Kidney capillary endothelial cell (primary cell): ENCODE data around the gene TUBAL3.

Experiments
- DNase-seq: peaks from one replicate; pipeline ENCODE4 v3.0.0-alpha.2; 2018; ENCODE audit warnings: low spot score

Gene TUBAL3

DNA sequence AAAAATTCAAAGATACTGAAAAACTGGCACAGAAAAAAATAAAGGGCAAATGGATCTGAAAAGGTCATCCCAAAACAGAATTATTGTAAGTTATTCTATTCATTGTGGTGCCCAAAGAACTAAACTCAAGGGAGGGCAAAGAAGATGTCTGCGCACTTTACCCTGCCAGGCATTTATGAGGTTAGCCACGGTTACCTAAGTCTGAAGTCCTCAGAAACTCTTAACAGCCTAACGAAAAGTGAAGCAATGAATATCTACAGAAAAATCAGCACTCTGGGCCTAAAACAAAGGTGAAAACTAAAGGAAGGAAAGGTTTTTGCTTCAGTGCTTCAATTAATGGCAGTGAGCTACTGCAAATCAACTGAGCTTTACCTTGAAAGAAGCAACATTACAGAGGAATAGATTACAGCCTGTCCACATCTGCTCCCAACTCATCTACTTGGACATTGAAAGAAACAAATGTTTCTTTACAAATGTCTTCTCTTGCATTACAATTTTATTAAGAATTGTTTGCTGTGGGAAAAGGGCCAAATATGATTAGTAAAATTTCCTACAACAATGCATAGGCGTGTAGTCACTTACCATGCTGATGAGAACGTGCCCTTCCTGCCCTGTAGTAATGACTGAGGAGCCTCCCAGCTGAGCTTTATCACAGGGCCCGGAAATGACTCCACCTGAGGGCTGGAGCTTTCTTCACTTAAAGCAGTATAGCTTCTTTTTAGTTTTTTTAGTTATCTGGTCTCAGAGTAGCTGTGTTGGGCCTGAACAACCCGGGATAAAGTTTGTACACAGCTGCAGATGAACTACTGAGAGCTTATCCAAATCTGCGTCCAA is at the start of gene TUBAL3:
Gene TUBAL3, minus strand, starts transcription at position 621 of the 834 bp plus-strand sequence. Its CDS starts 36 bp downstream, at position 585.
- peak; percentile 63 for DNase-seq

DNA sequence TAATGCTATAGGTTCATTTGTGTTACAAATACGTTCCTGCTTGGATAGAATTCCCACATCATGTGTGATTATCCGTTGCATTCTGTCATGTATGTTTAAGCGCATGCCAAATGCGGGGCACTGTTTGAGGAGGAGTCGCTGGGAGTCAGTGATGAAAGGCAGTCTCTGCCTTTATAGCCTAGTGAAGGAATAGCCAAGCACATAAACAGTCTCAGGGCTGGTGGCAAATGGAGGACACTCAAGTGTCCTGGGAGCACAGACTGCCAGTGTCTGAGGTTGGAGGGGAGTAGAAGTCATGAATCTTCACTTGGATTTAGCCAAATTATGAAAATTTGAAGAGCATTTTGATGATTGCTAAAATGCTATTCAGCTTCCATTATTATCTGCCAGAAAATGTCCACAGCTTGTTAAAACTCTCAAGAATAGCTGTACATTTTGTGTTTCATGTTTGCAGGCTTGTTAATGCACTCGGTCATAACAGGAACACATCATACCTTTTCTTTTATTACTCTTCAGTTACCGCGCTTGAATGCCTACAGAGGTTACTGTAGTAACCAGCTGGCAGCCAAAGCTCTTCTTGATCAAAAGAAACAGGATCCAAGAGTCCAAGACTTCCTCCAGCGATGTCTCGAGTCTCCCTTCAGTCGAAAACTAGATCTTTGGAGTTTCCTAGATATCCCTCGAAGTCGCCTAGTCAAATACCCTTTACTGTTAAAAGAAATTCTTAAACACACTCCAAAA is 49.3 kb upstream of the TUBAL3 start:
- no peak for DNase-seq

DNA sequence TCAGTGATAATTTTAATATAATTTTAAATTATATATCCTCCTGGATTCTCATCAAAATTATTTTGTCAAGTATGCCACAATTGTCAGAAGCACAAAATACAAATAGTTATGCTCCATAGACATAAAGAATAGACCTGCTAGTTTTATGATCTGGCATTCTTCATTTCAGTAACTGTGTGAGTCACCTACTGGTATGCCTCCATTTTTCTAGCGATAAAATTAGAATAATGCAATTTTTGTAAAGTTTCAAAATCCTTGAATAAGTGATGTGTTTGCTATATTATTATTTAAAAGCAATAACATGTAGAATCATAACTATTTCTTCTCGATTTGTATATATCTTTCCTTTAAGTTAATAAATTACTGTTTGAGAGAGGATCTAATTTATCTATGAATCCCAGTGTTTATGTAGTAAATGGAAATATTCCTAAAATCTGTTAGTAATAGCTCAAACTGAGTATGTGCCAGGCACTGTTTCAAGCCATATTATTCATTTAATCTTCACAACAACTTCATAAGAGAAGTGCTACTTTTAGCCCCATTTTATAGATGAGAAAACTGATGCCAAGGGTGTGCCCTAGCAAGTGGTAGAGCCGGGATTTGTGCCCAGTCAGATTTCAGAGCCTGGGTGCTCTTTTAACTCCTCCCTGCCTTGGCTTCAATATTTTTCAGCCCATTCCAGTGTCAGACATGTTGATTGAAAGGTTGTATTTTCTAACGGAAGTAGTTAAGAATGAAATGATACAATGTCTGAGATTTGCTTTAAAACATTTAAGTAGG is 46.2 kb upstream of the TUBAL3 start:
- DNase-seq, result no peak

DNA sequence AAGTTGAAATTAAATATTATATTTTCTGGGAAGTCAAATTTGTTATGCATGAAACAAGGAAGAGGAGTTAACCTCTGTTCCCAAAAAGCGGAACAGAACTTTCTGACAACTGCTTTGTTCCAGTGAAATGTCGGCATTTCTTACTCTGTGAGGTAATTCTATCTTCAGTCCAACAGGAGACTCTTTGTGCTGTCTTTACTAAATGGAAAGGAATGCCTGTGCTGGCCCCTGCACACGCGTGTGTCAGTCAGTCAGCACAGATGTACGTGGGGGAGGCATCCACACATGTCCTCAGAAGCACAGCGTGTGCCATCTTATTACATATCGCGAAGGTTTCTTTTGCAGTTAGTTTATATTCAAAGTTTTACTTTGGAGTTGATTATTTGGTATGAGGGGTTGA is 45.2 kb upstream of the TUBAL3 start:
- DNase-seq, result peak; percentile 44

DNA sequence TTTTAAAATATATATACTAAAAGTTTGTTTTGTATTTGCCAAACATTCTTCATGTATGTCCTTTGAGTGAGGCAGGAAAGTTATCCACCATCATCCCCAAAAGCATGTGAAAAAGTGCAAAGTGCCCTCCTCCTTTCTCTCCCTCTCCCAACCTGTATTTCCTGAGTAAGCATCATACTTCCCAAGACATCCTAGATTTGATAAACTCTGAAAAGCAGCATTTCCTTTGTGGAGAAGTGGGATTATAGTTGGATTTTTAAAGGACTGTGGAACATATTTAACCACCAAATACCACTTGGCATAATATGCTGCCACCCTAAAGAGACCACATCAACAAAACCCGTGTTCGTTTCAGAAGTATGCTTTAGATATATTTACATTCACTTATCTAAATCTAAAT is 44.6 kb upstream of the TUBAL3 start:
- DNase-seq, result no peak

DNA sequence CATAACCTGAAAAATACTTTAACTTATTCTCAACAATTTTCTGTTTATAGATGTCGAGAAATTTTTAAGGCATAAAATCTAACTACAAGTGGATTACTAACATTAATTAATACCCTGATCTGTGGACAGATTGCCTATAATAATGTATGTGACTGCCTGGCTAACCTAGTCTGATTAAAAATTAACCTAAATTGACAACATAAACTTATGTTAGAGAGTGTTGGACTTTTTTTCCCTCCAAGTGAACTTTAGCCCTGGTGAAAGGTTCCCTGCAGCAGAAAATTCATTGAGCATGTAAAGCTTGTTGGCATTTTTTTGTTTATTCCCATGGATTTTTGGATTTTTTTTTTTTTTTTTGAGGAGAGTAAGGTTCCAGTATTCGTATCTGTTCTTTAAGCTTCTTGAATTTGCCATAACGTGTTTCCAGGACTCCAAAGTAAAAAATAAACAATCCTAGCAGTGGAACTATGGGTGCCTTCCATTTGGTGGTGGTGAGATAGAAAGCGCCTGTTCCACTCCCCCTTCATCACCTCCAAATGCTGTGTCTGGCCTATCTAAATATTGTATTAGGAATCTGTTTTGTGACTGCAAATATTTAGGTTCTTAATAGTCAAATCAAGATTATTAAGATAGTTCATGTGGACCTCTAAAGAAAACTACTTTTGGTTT is 43.8 kb upstream of the TUBAL3 start:
- no peak for DNase-seq

DNA sequence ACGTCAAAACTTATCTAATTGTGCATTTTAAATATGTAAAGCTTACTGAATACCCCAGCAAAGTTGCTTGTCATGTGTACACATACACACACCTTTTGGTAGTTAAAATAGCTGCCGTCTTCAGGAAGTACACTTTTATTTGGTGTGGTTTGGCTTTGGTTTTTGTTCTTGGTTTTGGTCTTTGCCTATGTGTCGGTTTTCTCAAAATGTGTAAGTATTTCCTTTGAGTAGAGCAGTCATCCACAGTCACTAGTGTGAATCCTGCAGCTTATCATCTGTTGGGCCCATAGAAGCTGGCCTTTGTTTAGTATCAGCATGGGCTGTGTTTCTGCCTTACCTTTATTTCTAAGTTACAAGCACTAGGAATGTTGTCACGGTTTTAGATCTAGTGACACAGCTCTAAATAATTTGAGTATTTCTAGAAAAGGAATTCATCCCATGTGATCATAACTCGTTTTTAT is 43.0 kb upstream of the TUBAL3 start:
- DNase-seq, result peak; percentile 41

DNA sequence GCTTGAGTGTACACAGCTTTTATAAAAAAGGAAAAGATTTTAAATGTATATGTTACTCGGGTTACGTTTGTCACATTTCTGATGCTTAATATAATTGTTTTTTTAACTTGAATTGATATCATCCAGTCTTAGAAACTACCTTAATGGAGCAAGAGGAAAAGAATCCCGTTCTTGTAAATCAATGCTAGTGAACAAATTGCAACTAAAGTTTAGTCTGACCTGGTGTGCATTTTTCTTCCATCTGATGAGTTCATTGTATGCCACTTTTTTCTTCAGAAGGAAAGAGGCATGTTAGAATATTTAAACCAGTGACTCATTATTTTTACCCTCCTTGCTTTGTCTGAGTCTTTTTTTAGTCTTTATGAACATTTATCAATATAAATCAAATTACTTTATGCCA is 42.4 kb upstream of the TUBAL3 start:
- peak; percentile 41 for DNase-seq

DNA sequence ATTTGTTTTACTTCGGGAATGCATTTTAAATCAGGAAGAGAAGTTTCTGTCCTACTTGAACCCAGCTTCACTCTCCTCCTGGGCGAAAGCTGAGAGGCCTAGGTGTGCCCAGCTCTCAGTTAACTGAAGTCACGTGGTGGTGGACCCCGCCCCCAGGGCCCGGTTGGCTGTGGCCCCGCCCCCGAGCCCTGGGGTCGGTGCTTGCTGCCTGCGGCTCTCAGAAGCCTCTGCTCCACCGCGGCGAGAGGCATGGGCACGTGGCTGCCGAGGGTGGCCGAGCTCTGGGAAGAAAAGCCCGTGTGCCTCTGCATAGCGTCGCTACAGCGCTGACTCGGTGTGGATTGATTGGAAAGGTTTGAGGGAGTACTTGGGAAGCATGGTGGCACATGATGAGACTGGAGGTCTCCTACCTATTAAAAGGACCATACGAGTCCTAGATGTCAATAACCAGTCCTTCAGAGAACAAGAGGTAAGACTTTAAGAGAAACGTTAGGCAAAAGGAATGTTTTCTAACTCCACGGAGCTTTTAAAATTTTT is 41.8 kb upstream of the TUBAL3 start:
- DNase-seq, result peak; percentile 83

DNA sequence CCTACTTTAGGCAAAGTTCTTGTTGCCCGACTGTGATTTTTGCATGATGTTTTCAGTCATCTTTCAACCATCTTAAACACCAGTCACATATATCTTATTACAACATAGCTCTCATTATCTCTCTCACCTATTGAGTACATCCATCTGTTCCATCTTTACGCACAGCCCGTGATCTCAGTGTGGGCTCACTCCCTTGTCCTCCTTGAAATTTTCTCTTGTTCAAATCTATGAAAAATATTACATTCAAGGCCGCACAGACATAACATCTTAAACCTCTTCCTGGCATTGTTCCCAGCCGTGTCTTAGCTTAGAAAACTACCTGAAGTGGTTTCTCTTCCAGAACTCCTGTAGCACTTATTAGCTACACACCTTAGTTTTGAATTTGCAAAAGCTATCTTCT is 40.4 kb upstream of the TUBAL3 start:
- no peak for DNase-seq

DNA sequence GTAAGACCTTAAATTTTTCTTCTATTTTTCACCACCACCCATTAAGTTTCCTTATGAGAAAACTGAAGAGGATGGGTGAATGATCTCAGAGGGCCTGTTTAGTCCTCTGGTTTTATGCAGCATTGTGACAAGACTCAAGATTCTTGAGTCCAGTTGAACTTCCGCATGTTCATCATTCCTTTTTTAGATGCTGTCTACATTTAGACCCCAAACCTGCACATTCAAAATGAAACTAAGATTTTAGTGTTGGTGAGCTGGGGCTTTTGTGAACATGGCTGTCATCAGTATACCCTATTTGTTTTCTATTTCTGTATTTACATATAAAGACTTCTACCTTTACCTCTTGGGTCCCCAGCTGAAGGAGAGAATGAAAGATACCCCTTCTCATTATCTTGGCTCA is 38.8 kb upstream of the TUBAL3 start:
- DNase-seq, result no peak

DNA sequence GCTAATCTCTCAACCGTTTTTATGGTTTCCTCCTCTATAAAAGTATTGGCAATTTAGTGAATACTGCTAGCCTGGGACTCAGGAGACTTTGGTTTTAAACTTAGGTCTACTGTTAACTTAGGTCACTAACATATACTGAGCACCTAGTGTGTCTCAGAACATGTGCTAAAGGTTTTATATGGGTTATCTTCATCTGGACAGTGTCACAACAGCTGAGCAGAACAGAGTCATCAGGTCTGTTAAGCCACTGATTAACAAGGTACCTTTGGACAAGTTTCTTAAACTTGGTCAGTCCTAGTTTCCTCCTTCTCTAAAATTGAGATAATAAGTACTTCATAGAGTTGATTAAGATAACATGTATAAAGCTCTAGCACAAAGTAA is 38.4 kb upstream of the TUBAL3 start:
- no peak for DNase-seq

DNA sequence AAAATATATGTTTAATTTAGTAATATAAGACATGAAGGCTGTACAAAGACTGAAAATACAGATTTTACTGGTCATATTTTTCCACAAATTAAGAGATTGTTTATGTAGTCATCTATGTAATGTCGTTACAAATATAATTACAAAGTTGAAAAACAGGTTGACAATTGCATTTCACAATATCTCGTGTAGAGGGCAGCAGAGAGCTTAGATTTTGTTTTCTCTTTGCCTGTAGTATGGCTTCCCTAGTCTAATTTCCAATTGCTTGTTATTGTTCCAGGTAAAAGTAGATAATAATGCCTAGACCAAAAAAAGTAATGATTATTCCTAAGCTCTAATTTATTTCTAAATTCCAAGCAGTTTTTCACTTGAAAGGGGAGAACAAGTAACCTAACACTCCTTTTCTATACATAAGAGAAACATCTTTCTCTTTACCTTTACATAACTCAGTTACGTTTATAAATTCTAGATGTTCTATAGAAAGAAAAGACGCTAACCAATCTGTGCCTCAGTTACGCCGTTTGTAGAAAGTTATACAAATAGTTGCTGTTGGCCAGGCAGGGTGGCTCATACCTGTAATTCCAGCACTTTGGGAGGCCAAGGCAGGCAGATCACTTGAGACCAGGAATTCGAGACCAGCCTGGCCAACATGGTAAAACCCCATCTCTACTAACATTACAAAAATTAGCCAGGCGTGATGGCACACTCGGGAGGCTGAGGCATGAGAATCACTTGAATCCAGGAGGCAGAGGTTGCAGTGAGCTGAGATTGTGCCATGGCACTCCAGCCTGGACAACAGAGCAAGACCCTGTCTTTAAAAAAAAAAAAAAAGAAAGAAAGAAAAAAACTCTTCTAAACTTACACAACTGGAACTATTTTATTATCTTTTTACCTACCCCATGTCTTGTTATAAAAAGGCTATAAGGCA is 37.7 kb upstream of the TUBAL3 start:
- DNase-seq, result peak; percentile 55

DNA sequence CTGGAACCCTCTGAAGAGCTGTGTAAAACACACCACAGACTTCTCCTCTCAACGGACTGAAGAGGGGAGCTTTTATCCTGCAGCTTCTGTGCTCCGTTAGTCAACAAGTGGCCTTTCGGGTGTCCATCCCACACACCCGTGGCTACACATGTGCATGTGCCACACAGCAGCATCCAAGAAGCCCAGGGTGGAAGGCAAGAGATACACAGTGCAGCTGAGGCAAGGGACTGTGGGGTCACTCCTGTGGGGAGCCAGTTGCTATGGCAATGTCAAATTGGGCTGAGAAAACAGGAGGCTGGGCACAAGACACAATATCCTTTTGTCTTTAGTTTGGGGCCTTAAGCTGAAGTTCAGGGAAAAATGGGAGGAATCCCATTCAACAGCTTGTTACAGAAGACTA is 36.5 kb upstream of the TUBAL3 start:
- no peak for DNase-seq

DNA sequence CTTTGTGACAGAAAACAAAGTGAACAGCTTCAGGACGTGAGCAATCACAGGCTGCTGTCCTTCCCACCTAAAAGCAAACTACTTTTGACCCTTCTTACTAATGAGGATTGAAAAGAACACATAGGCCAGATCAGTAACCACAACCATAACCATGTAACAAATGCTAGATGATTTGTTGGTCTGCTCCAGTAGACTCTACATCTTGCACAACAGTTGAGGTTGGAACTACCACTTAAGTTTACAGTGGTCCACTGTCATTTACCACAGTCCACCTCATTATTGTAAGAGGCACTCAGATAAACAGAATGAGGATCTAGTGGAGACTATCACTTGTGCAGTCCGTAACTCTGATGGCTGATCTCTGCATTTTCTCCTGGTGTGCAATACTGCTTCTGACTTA is 35.6 kb upstream of the TUBAL3 start:
- no peak for DNase-seq

DNA sequence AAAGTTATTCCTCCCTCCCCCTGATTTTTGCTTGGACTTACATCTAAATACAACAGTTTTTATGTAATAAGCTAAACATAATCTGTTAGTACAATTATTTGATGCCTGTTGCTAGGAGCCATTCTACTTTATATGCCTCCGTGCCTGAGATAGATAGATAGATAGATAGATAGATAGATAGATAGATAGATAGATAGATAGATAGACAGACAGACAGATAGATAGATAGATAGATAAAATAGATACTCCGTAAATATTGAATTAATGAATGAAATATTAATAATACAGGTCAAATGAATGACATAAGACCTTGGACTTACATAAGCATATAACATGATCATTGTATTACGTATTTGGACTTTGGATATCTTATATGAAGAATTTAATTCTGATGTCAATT is 30.7 kb upstream of the TUBAL3 start:
- DNase-seq, result no peak

DNA sequence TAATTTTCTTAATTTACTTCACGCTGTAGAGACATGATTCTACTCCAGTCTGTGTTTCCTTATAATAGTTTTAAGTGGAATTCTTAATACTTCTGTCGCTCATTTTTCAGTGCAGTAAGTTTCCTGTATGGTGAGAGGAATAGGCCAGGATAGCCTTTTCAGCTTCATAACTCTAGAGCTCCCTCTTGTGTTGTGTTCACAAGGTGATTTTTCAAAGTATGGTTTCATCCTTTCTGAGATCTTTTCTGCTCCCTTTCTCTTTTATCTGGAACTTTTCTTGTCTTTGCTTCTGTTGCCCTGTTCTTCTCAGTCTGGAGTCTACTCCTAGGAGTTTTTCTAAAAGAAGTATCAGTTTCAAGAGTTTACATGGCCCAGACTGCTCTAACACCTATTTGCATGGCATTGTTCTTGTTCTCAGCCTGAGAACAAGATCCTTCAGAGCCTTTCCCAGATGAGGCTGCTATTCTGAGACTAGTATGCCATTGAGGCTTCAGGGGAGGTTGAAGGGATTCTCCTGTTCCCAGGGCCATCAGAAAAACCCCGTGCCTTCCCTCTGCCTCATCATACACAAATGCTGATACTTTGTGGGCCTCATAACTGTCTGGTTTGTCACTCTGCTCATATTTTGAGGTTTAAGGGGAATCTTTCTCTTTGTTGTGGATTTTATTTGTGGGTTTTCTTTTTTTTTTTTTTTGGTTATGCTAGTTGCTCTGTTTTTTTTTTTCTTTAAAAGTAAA is 29.6 kb upstream of the TUBAL3 start:
- DNase-seq, result peak; percentile 62

DNA sequence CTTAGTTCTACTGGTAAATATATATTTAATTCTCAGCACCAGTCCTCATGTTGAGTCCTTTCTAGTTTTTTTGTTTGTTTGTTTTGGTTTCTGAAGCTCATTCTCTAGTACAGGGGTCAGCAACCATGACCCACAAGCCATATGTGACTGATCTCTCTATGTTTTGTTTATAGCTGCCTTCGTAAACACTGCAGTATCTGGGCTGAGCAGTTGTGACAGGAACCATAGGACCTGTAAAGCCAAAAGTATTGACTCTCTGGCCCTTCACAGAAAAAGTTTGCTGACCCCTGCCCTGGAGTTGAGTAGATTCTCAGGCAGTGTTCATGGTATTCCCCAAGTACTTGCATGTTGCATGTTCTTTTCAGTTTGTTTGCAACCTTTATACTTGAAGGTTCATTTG is 28.6 kb upstream of the TUBAL3 start:
- no peak for DNase-seq

DNA sequence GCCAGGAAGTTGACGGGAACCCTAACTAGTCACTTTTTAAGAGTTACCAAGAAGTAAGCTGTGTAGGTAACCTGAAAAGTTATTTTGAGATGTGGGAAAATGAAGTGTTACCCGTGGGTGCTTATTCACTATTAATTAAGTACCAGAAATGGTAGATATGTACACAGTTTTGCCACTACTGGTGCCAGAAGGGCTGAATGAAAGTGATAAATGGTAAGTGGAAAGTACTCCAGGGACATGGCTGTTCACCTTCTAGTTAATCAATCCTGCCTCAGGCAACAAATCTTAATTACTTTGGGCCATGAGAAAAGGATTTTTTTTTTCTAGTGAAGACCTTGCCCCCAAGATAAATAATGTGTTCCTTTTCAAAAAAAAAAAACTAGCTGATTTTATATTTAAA is 23.5 kb upstream of the TUBAL3 start:
- no peak for DNase-seq

DNA sequence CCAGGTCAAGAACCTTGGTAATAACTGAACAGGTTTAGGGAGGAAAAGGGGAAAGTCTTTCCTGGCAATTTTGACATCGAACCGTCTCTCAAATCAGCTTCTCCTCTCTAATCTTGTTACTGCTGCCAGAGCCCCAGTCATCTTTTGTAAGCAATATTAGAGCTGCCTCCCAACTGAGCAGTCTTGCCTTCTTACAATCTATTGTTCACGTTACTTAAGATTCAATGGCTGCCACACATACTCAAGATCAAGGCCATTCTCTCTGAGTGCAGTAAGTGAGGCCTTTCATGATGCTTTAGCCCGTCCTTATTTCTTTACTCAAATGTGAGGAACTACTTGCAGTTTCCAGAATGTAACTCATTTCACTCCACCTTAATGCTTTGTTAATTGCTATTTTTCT is 20.1 kb upstream of the TUBAL3 start:
- DNase-seq, result no peak
